Caco-2 (cell line): ENCODE results near the gene IGSF8. TPM values are rescaled to one million over a fixed set of nuclear protein-coding genes. Genes with fewer than 3 reads are reported as not detected.

ENCODE experiments used
- BruUV-seq: library from RNA; stranded (reverse); fragments of 400-500 nt; replicated peaks from 2 replicates; lab custom pipeline; 2021; lab: Mats Ljungman, UMichigan
- CTCF ChIA-PET: fragments of 300-600 bp; sonication (Branson Sonifier 250); formaldehyde crosslinking; loops from one replicate; lab custom pipeline; 2022; ENCODE audit warnings: antibody characterized with exemption; lab: Charles Lee
- POLR2A ChIA-PET: fragments of 300-600 bp; sonication (Branson Sonifier 250); formaldehyde crosslinking; loops from one replicate; lab custom pipeline; 2022; ENCODE audit warnings: antibody characterized with exemption; lab: Charles Lee
- DNase-seq, 2 experiments: peaks; one replicate each; pipeline versions ENCODE4 v3.0.0 to v3.0.0-alpha.2; 2020 to 2022
- H3K27me3 ChIP-seq: replicated peaks from 2 replicates; pipeline ENCODE4 v1.6.0; 2011; ENCODE audit warnings: low read length; ENCODE audit not compliant: control insufficient read depth, insufficient read depth
- H3K36me3 ChIP-seq: 2 replicates; pipeline ENCODE4 v1.5.1; 2011; ENCODE audit warnings: low read length; ENCODE audit not compliant: control insufficient read depth, insufficient read depth
- H3K4me1 ChIP-seq: fragments of 250-450 bp; sonication (Bioruptor Pico); 2 replicates; pipeline ENCODE4 v1.5.1; 2020; ENCODE audit warnings: mild to moderate bottlenecking
- H3K4me3 ChIP-seq: 2 replicates; pipeline ENCODE4 v1.5.1; 2011; ENCODE audit warnings: low read depth, mild to moderate bottlenecking, control low read depth, low read length
- H3K9me3 ChIP-seq: fragments of 250-450 bp; sonication (Bioruptor Pico); 2 replicates; pipeline ENCODE4 v1.5.1; 2020; ENCODE audit warnings: mild to moderate bottlenecking, moderate library complexity
- H3K27ac Mint-ChIP-seq: one replicate; pipeline ENCODE4 v1.8.0; 2022; ENCODE audit warnings: mixed read lengths; ENCODE audit not compliant: unreplicated experiment
- H3K27me3 Mint-ChIP-seq: one replicate; pipeline ENCODE4 v1.8.0; 2022; ENCODE audit warnings: mixed read lengths; ENCODE audit not compliant: insufficient read depth, unreplicated experiment
- H3K36me3 Mint-ChIP-seq: one replicate; pipeline ENCODE4 v1.8.0; 2022; ENCODE audit warnings: mild to moderate bottlenecking, mixed read lengths; ENCODE audit not compliant: insufficient read depth, unreplicated experiment
- H3K4me1 Mint-ChIP-seq: one replicate; pipeline ENCODE4 v1.8.0; 2022; ENCODE audit warnings: low read depth, mixed read lengths; ENCODE audit not compliant: unreplicated experiment
- H3K4me3 Mint-ChIP-seq: one replicate; pipeline ENCODE4 v1.8.0; 2022; ENCODE audit warnings: mild to moderate bottlenecking, moderate library complexity, mixed read lengths; ENCODE audit not compliant: unreplicated experiment
- H3K9me3 Mint-ChIP-seq: one replicate; pipeline ENCODE4 v1.8.0; 2022; ENCODE audit warnings: mixed read lengths; ENCODE audit not compliant: unreplicated experiment
- CTCF ChIP-seq, 2 experiments: fragments of 200-600 bp in 1 of 2; IDR thresholded peaks; 1 replicate in 1 of 2; 2 replicates in 1 of 2; pipeline versions ENCODE4 v1.5.1 to v1.8.0; 2011 to 2022; ENCODE audit warnings: antibody characterized with exemption in 1 of 2, control low read depth in 1 of 2, inconsistent platforms in 1 of 2, low read depth in 1 of 2, low read length in 1 of 2, mild to moderate bottlenecking in 1 of 2, moderate library complexity in 1 of 2; ENCODE audit not compliant: insufficient read depth in 1 of 2, severe bottlenecking in 1 of 2, unreplicated experiment in 1 of 2
- intact Hi-C: fragments of 100-400 bp; cut with micrococcal nuclease; formaldehyde crosslinking; loops from one replicate; pipeline ENCODE4 v1.10.0; 2022; ENCODE audit not compliant: unreplicated experiment
- total RNA-seq: library from RNA; stranded (reverse); gene quantifications from 2 replicates; pipeline ENCODE4 v1.2.3, GENCODE V29; 2022

IGSF8 gene
- total RNA-seq, 1 experiment from 2014 or later, result 15.4 TPM

DNA sequence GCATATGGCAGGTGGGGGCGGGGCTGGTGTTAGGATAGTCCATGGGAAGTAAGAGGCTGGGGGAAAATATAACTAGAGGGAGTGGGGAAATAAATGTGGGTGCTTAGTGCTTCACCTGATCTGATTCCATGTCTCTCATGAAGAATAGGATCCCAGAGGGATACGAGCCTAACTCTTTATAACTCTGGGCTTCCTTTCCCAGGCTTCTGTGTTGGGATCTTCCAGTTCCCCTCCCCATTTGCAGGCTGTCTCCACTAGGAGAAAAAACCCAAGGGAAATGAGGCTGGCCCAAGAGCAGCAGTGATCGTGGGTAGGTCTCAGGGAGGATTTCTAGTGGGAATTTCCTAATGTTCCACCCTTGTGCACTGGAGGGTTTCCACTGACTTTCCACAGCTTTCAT is 15.5 kb downstream of the IGSF8 start:
- POLR2A ChIA-PET, result no interaction called here

DNA sequence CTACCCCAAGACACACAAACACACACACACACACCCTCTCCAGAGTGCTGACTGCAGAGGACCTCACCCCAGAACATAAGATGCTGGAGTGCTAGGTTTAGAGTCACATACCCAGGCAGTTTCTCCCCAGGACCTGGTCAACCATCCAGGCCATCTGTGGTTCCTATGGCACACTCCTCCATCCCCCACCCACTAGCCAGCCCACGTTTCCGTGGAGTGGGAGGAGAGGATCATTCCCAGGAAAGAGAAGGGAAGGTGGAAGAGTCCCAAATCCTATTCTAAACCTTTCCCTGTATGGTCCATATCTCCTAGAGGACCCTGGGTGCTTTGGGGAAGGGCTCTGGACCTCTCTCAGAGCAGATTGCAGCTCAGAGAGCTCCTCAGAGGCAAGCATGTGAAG is 15.9 kb downstream of the IGSF8 start:
- no peak for TF ChIP-seq CTCF (IDR thresholded peaks at IDR 0.05; ENCODE audit: insufficient read depth in 1 of 2, low read depth in 1 of 2, low read length in 1 of 2, severe bottlenecking in 1 of 2, unreplicated experiment in 1 of 2)
- Histone ChIP-seq H3K9me3 (no peaks in the 10 kb centered on the region), H3K4me3 (no peak overlapping the region), H3K4me1 (no peaks in the 10 kb centered on the region), H3K27me3 (no peaks in the 10 kb centered on the region), H3K36me3 (no peaks in the 10 kb centered on the region)
- POLR2A ChIA-PET, result no interaction called here
- no TSS peak for BruUV-seq
- Mint-ChIP-seq H3K4me1 (peaks cover 7% of the 10 kb centered on the region), H3K27me3 (peaks cover 14% of the 10 kb centered on the region), H3K4me3 (no peak overlapping the region), H3K36me3 (no peaks in the 10 kb centered on the region), H3K27ac (no peak overlapping the region), H3K9me3 (no peaks in the 10 kb centered on the region)
- CTCF ChIA-PET, result interaction anchor here (0.6 kb wide), 2 partner anchors 216 to 305 kb away, joined by 3 to 4 read pairs; no protein-coding TSS in a partner anchor
- no peak for DNase-seq
- intact Hi-C loops, result loop anchor here (10.0 kb wide), 1 partner anchor 148 kb away; no protein-coding TSS in a partner anchor

More for the DNA sequence above, 15.5 kb downstream of the IGSF8 start:
- intact Hi-C loops, result loop anchor here (10.0 kb wide), 1 partner anchor 148 kb away; no protein-coding TSS in a partner anchor
- H3K9me3 ChIP-seq, result no peaks in the 10 kb centered on the region
- TF ChIP-seq CTCF (IDR thresholded peaks at IDR 0.05; ENCODE audit: insufficient read depth in 1 of 2, low read depth in 1 of 2, low read length in 1 of 2, severe bottlenecking in 1 of 2, unreplicated experiment in 1 of 2), result no peak
- Mint-ChIP-seq H3K27ac (no peak overlapping the region), H3K4me1 (peaks cover 7% of the 10 kb centered on the region), H3K4me3 (no peak overlapping the region), H3K9me3 (no peaks in the 10 kb centered on the region), H3K36me3 (no peaks in the 10 kb centered on the region), H3K27me3 (peaks cover 14% of the 10 kb centered on the region)
- CTCF ChIA-PET, result interaction anchor here (0.6 kb wide), 2 partner anchors 216 to 306 kb away, joined by 3 to 4 read pairs; no protein-coding TSS in a partner anchor
- H3K4me1 ChIP-seq, result no peaks in the 10 kb centered on the region
- no peak for DNase-seq
- no peaks in the 10 kb centered on the region for H3K36me3 ChIP-seq
- BruUV-seq, result no TSS peak
- H3K27me3 ChIP-seq, result no peaks in the 10 kb centered on the region
- no peak overlapping the region for H3K4me3 ChIP-seq

DNA sequence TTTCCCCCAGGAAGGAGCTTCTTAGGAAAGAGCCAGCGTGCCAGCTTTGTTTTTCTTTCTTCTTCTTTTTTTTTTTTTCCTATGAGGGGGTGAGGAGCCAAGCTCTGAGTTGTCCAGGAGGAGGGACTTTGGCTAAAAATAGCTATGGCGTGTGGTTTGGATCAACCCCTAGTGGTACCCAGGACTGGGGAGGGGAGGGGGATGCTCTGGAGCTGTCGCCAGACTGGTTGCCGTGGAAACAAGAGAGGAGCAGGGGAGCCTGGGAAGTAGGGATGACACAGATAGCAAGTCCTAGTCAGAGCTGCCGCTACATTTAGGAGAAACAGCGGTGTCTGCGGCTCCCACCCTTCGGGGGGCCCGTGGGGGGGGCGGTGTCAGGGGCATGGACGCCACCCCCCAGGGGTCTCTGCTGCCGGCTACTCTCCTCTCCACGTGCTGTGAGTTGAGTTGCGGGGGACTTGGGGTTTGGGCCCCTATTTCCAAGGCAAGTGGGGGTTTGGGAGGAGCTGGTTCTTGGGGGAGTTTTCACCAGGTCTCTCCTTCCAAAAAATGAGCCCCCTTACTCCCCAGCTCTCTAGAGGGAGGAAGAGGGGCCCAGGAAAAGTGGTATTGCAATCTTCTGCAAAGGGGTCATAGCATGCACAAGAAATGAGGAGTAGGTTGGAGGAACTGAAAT is 17.0 kb downstream of the IGSF8 start, which contains the start of gene KCNJ9:
Gene KCNJ9, plus strand, starts transcription at position 278 of the 676 bp plus-strand sequence. CDS start 2,493 bp downstream, outside the sequence.
- H3K36me3 ChIP-seq, result no peaks in the 10 kb centered on the region
- intact Hi-C loops, result loop anchor here (10.0 kb wide), 1 partner anchor 147 kb away; no protein-coding TSS in a partner anchor
- H3K36me3 Mint-ChIP-seq, result no peaks in the 10 kb centered on the region
- H3K4me1 ChIP-seq, result no peaks in the 10 kb centered on the region
- no peak for TF ChIP-seq CTCF (IDR thresholded peaks at IDR 0.05; ENCODE audit: insufficient read depth in 1 of 2, low read depth in 1 of 2, low read length in 1 of 2, severe bottlenecking in 1 of 2, unreplicated experiment in 1 of 2)
- no TSS peak for BruUV-seq
- H3K4me1 Mint-ChIP-seq, result peaks cover 7% of the 10 kb centered on the region
- ChIA-PET CTCF (interaction anchor here (0.5 to 1.2 kb wide), 5 partner anchors 15 to 111 kb away, joined by 3 to 6 read pairs (median 3); no protein-coding TSS in a partner anchor), POLR2A (no interaction called here)
- no peak within 1 kb of the TSS for H3K4me3 Mint-ChIP-seq
- no peaks in the 10 kb centered on the region for H3K9me3 Mint-ChIP-seq
- no peak within 1 kb of the TSS for H3K27ac Mint-ChIP-seq
- H3K27me3 ChIP-seq, result no peaks in the 10 kb centered on the region
- H3K9me3 ChIP-seq, result no peaks in the 10 kb centered on the region
- no peak within 1 kb of the TSS for H3K4me3 ChIP-seq
- no peak for DNase-seq
- peaks cover 14% of the 10 kb centered on the region for H3K27me3 Mint-ChIP-seq
